BE2C (cell line): ENCODE results near the gene ZNRF3.

Experiments
- DNase-seq: peaks from one replicate; pipeline ENCODE4 v3.0.0-alpha.2; 2020
- H3K27me3 ChIP-seq: fragments of 250-450 bp; sonication (Bioruptor Pico); 2 replicates; pipeline ENCODE4 v1.5.1; 2020; ENCODE audit warnings: mild to moderate bottlenecking
- H3K36me3 ChIP-seq: fragments of 250-450 bp; sonication (Bioruptor Pico); 2 replicates; pipeline ENCODE4 v1.5.1; 2020; ENCODE audit warnings: mild to moderate bottlenecking
- H3K4me1 ChIP-seq: fragments of 250-450 bp; sonication (Bioruptor Pico); 2 replicates; pipeline ENCODE4 v1.5.1; 2020
- H3K4me3 ChIP-seq: 2 replicates; pipeline ENCODE4 v1.5.1; 2011; ENCODE audit warnings: low read depth, low read length
- H3K9me3 ChIP-seq: fragments of 250-450 bp; sonication (Bioruptor Pico); 2 replicates; pipeline ENCODE4 v1.5.1; 2020
- CTCF ChIP-seq: IDR thresholded peaks from 2 replicates; pipeline ENCODE4 v1.5.1; 2012; ENCODE audit warnings: mild to moderate bottlenecking, low read depth, low read length

ZNRF3 gene

GRCh38 chr22:28995551-28995950 lies 112.2 kb downstream of the ZNRF3 start:
- H3K27me3 ChIP-seq, result no peaks in the 10 kb centered on the region
- H3K36me3 ChIP-seq, result peaks cover 9% of the 10 kb centered on the region; the same call in 1 of the 2 replicates
- DNase-seq, result no peak
- H3K4me3 ChIP-seq, result no peak overlapping the region
- TF ChIP-seq CTCF, result no peak
- H3K9me3 ChIP-seq, result no peaks in the 10 kb centered on the region
- H3K4me1 ChIP-seq, result no peaks in the 10 kb centered on the region

GRCh38 chr22:28997342-28997741 lies 114.0 kb downstream of the ZNRF3 start:
- H3K4me3 ChIP-seq, result no peak overlapping the region
- no peak for DNase-seq

GRCh38 chr22:28998681-28999080 lies 115.3 kb downstream of the ZNRF3 start:
- Histone ChIP-seq H3K4me3 (no peak overlapping the region), H3K4me1 (no peaks in the 10 kb centered on the region), H3K36me3 (no peaks in the 10 kb centered on the region; the same call in 1 of the 2 replicates), H3K27me3 (no peaks in the 10 kb centered on the region), H3K9me3 (no peaks in the 10 kb centered on the region)
- TF ChIP-seq CTCF, result no peak
- no peak for DNase-seq

More at GRCh38 chr22:28997342-28997741, 114.0 kb downstream of the ZNRF3 start:
- no peaks in the 10 kb centered on the region for H3K9me3 ChIP-seq
- no peaks in the 10 kb centered on the region for H3K27me3 ChIP-seq
- no peaks in the 10 kb centered on the region for H3K4me1 ChIP-seq
- peaks cover 5% of the 10 kb centered on the region; the same call in 1 of the 2 replicates for H3K36me3 ChIP-seq
- TF ChIP-seq CTCF, result no peak

GRCh38 chr22:28999510-28999909 lies 116.1 kb downstream of the ZNRF3 start:
- Histone ChIP-seq H3K36me3 (no peaks in the 10 kb centered on the region; the same call in 1 of the 2 replicates), H3K4me3 (no peak overlapping the region), H3K4me1 (no peaks in the 10 kb centered on the region; the same call in 1 of the 2 replicates), H3K27me3 (no peaks in the 10 kb centered on the region), H3K9me3 (no peaks in the 10 kb centered on the region)
- no peak for TF ChIP-seq CTCF
- DNase-seq, result no peak

- no peaks in the 10 kb centered on the region for H3K27me3 ChIP-seq
- no peaks in the 10 kb centered on the region for H3K9me3 ChIP-seq
- H3K4me1 ChIP-seq, result peaks cover under 1% of the 10 kb centered on the region; the same call in 1 of the 2 replicates
- TF ChIP-seq CTCF, result no peak
- no peak for DNase-seq
- H3K36me3 ChIP-seq, result no peaks in the 10 kb centered on the region; the same call in 1 of the 2 replicates
- no peak overlapping the region for H3K4me3 ChIP-seq
Observed at GRCh38 chr22:28999919-29000556, 116.7 kb downstream of the ZNRF3 start.

- Histone ChIP-seq H3K4me1 (peaks cover 3% of the 10 kb centered on the region; the same call in 1 of the 2 replicates), H3K36me3 (no peaks in the 10 kb centered on the region; the same call in 1 of the 2 replicates), H3K9me3 (no peaks in the 10 kb centered on the region), H3K27me3 (no peaks in the 10 kb centered on the region), H3K4me3 (no peak overlapping the region)
- no peak for TF ChIP-seq CTCF
- DNase-seq, result no peak
Observed at GRCh38 chr22:29000641-29001040, 117.3 kb downstream of the ZNRF3 start.
